ENCODE measurements around the gene OR2A7.
"Not testable (repeated sequence)": the region's sequence is repeated elsewhere in the genome, so short reads cannot be mapped to it uniquely, and the experiment has no call there.

GRCh38 chr7:144311218-144311617 lies 46.6 kb upstream of the OR2A7 start:
- not testable (repeated sequence) for TF ChIP-seq CTCF (IDR thresholded peaks at IDR 0.05); EZH2phosphoT487 (IDR thresholded peaks at IDR 0.05; ENCODE audit: borderline replicate concordance, low read depth); MAX (IDR thresholded peaks at IDR 0.05; ENCODE audit: low read depth); POLR2AphosphoS5 (IDR thresholded peaks at IDR 0.05; ENCODE audit: low read depth, low read length); FOSL2 (IDR thresholded peaks at IDR 0.05; ENCODE audit: borderline replicate concordance, low read depth); ELF1 (IDR thresholded peaks at IDR 0.05); RAD21 (IDR thresholded peaks at IDR 0.05; ENCODE audit: low read length); REST (IDR thresholded peaks at IDR 0.05; ENCODE audit: low read depth, low read length)
